HepG2 (cell line): ENCODE results near the gene PPP2R2C. TPM values are rescaled to one million over a fixed set of nuclear protein-coding genes. Genes with fewer than 3 reads are reported as not detected.

Experiments
- ATAC-seq: fragments of 200-7000 bp; cut with Tn5 transposase; 3 replicates; pipeline ENCODE4 v1.9.1; 2020; ENCODE audit warnings: mild to moderate bottlenecking, moderate library complexity
- BruUV-seq: library from RNA; stranded (reverse); fragments of 400-500 nt; replicated peaks from 2 replicates; lab custom pipeline; 2021; lab: Mats Ljungman, UMichigan
- CTCF ChIA-PET: fragments of 300-600 bp; formaldehyde crosslinking; extraction: SDS; loops from one replicate; lab custom pipeline; 2021; ENCODE audit warnings: low total read pairs, inconsistent platforms, low intra/inter-chr PET ratio; lab: Yijun Ruan, JAX
- POLR2A ChIA-PET: fragments of 350-600 bp; sonication (Branson Sonifier 250); formaldehyde crosslinking; loops from one replicate; lab custom pipeline; 2020; ENCODE audit warnings: antibody characterized with exemption, inconsistent platforms; lab: Yijun Ruan, JAX
- DNase-seq: peaks from one replicate; pipeline ENCODE4 v3.0.0-alpha.2; 2015; ENCODE audit warnings: low spot score
- FAIRE-seq: peaks from 3 replicates; lab custom pipeline; 2011; peaks lifted over from hg19 to GRCh38; lab: Jason Lieb, UNC
- H2AFZ ChIP-seq: one replicate; pipeline ENCODE4 v1.6.1; 2011; ENCODE audit warnings: low read length, inconsistent platforms
- H3K27ac ChIP-seq: fragments of 300-600 bp; 3 replicates; pipeline ENCODE4 v1.8.0; 2011; ENCODE audit warnings: mixed run types, mild to moderate bottlenecking, mixed read lengths, low read length, inconsistent platforms; ENCODE audit not compliant: insufficient read depth; ENCODE audit errors: extremely low read length
- H3K27me3 ChIP-seq, 2 experiments: fragments of 200-600 bp in 1 of 2; 2 replicates in 1 of 2; 3 replicates in 1 of 2; pipeline versions ENCODE4 v1.6.0 to v1.8.0; 2011; ENCODE audit warnings: low read length in 2 of 2, mild to moderate bottlenecking in 2 of 2, moderate library complexity in 2 of 2, inconsistent platforms in 1 of 2; ENCODE audit not compliant: insufficient read depth in 2 of 2, control insufficient read depth in 1 of 2
- H3K36me3 ChIP-seq, 2 experiments: fragments of 200-600 bp in 1 of 2; replicated peaks in 1 of 2; 2 replicates in 1 of 2; 3 replicates in 1 of 2; pipeline versions ENCODE4 v1.5.1 to v1.8.0; 2011; ENCODE audit warnings: low read length in 2 of 2, inconsistent platforms in 1 of 2; ENCODE audit not compliant: insufficient read depth in 2 of 2, control insufficient read depth in 1 of 2
- H3K4me1 ChIP-seq: 2 replicates; pipeline ENCODE4 v1.5.1; 2012; ENCODE audit warnings: low read length, inconsistent platforms; ENCODE audit not compliant: insufficient read depth
- H3K4me2 ChIP-seq: 2 replicates; pipeline ENCODE4 v1.6.0; 2011; ENCODE audit warnings: low read depth, low read length, inconsistent platforms
- H3K4me3 ChIP-seq, 3 experiments: fragments of 200-600 bp in 1 of 3; sonication (generic), shearing (Covaris generic) in 1 of 3; replicated peaks in 1 of 3; 2 replicates each; pipeline ENCODE4 v1.5.1; 2011 to 2016; ENCODE audit warnings: low read length in 3 of 3, inconsistent platforms in 2 of 3, low read depth in 2 of 3, mild to moderate bottlenecking in 2 of 3, control low read depth in 1 of 3, mixed read lengths in 1 of 3; ENCODE audit not compliant: insufficient read depth in 1 of 3
- H3K79me2 ChIP-seq: one replicate; pipeline ENCODE4 v1.6.1; 2011; ENCODE audit warnings: low read length, inconsistent platforms; ENCODE audit not compliant: insufficient read depth
- H3K9ac ChIP-seq: 2 replicates; pipeline ENCODE4 v1.6.0; 2011; ENCODE audit warnings: mild to moderate bottlenecking, low read depth, low read length, inconsistent platforms; ENCODE audit not compliant: insufficient read depth
- H3K9me3 ChIP-seq: 2 replicates; pipeline ENCODE4 v1.5.1; 2012; ENCODE audit warnings: mild to moderate bottlenecking, low read length
- H4K20me1 ChIP-seq: 2 replicates; pipeline ENCODE4 v1.6.0; 2011; ENCODE audit warnings: inconsistent platforms, mild to moderate bottlenecking, low read length, moderate library complexity; ENCODE audit not compliant: insufficient read depth
- BATF2 ChIP-seq: sonication (generic); formaldehyde crosslinking; IDR thresholded peaks from 2 replicates; pipeline ENCODE4 v1.8.0; 2022; ENCODE audit warnings: mild to moderate bottlenecking, missing genetic modification reagents, moderate library complexity
- BRD4 ChIP-seq: sonication (generic); formaldehyde crosslinking; IDR thresholded peaks from 2 replicates; pipeline ENCODE4 v1.4.0; 2020; ENCODE audit warnings: missing genetic modification reagents
- FOXO1 ChIP-seq: sonication (generic); formaldehyde crosslinking; IDR thresholded peaks from 2 replicates; pipeline ENCODE4 v1.4.0; 2020; ENCODE audit warnings: missing genetic modification reagents
- KDM5B ChIP-seq: sonication (generic); formaldehyde crosslinking; IDR thresholded peaks from 2 replicates; pipeline ENCODE4 v1.4.0; 2020; ENCODE audit warnings: missing genetic modification reagents, mild to moderate bottlenecking, borderline replicate concordance
- MEIS2 ChIP-seq: sonication (generic); formaldehyde crosslinking; IDR thresholded peaks from 2 replicates; pipeline ENCODE4 v1.9.0; 2021; ENCODE audit warnings: mild to moderate bottlenecking, missing genetic modification reagents
- NFAT5 ChIP-seq: sonication (generic); formaldehyde crosslinking; IDR thresholded peaks from 2 replicates; pipeline ENCODE4 v1.4.0; 2020; ENCODE audit warnings: missing genetic modification reagents
- PCBP2 ChIP-seq: fragments of 200-400 bp; formaldehyde crosslinking; optimal IDR thresholded peaks from 2 replicates; pipeline ENCODE3; 2018; ENCODE audit warnings: low read length, low read depth; ENCODE audit not compliant: poor library complexity, severe bottlenecking
- TGIF2 ChIP-seq: IDR thresholded peaks from 2 replicates; pipeline ENCODE4 v1.6.1; 2016; ENCODE audit warnings: control low read depth, missing compliant biosample characterization
- ZBTB37 ChIP-seq: sonication (generic); formaldehyde crosslinking; IDR thresholded peaks from 2 replicates; pipeline ENCODE4 v1.4.0; 2020; ENCODE audit warnings: mild to moderate bottlenecking, missing genetic modification reagents
- ZNF121 ChIP-seq: sonication (generic); formaldehyde crosslinking; IDR thresholded peaks from 2 replicates; pipeline ENCODE4 v1.5.0; 2020; ENCODE audit warnings: mild to moderate bottlenecking, missing genetic modification reagents
- ZNF143 ChIP-seq: sonication (generic); formaldehyde crosslinking; IDR thresholded peaks from 2 replicates; pipeline ENCODE4 v1.4.0; 2020; ENCODE audit warnings: missing genetic modification reagents
- ZNF232 ChIP-seq: sonication (generic); formaldehyde crosslinking; IDR thresholded peaks from 2 replicates; pipeline ENCODE4 v1.4.0; 2020; ENCODE audit warnings: missing genetic modification reagents, borderline replicate concordance
- ZNF629 ChIP-seq: sonication (generic); formaldehyde crosslinking; conservative IDR thresholded peaks from 2 replicates; pipeline ENCODE4 v1.5.0; 2020; ENCODE audit warnings: missing genetic modification reagents
- ZNF703 ChIP-seq: sonication (generic); formaldehyde crosslinking; IDR thresholded peaks from 2 replicates; pipeline ENCODE4 v1.5.1; 2020; ENCODE audit warnings: missing genetic modification reagents, mild to moderate bottlenecking, moderate library complexity, borderline replicate concordance
- WGBS: methylation state at CpG from one replicate; pipeline ENCODE4 v1.1.6; 2017; ENCODE audit warnings: low lambda C conversion rate; 5-methylcytosine and 5-hydroxymethylcytosine counted together
- in situ Hi-C: cut with HindIII; loops from 2 replicates; pipeline ENCODE4 v1.10.0; 2017; ENCODE audit warnings: low pct_unique_long_range_greater_than_20kb; ENCODE audit not compliant: extremely low pct_ligation_motif_present
- intact Hi-C: fragments of 100-400 bp; cut with micrococcal nuclease; formaldehyde crosslinking; loops from one replicate; pipeline ENCODE4 v1.10.0; 2022; ENCODE audit not compliant: unreplicated experiment
- polyA plus RNA-seq, 8 experiments: library from polyadenylated mRNA; depleted of rRNA in 3 of 8; stranded (reverse) in 7 of 8; unstranded in 1 of 8; fragments of >200 nt; fragmentation: Illumina TruSeq in 4 of 8; extraction: Trizol in 4 of 8; gene quantifications; 2 replicates each; pipeline versions ENCODE4 v1.2.1 to v1.2.3, GENCODE V29; 2011 to 2016; ENCODE audit warnings: low read depth in 4 of 8, missing spikeins in 1 of 8, mixed read lengths in 1 of 8; ENCODE audit not compliant: insufficient read depth in 1 of 8
- total RNA-seq, 5 experiments: library from RNA; depleted of rRNA; stranded (reverse); fragments of >200 nt; fragmentation: Illumina TruSeq; extraction: Trizol; gene quantifications; 2 replicates each; pipeline ENCODE4 v1.2.3, GENCODE V29; 2016; ENCODE audit warnings: low read depth in 1 of 5

The PPP2R2C gene
- total and polyA plus RNA-seq, 2 of the 13 experiments (the other 11 are each of a cell fraction or from before 2014, with no cell fraction given) = 0.60 to 8.6 TPM

GRCh38 chr4:6275898-6276806 lies 196.3 kb downstream of the PPP2R2C start:
- no TSS peak for BruUV-seq
- in situ Hi-C loops = no loop called here
- no peak overlapping the region for H2AFZ ChIP-seq
- H3K4me2 ChIP-seq = peak overlapping the region; percentile 90
- peaks cover 21 to 25% of the 10 kb centered on the region in 2 experiments for H3K36me3 ChIP-seq
- peak; percentile 92 for DNase-seq
- no peaks in the 10 kb centered on the region for H4K20me1 ChIP-seq
- ATAC-seq = peak; percentile 63
- H3K4me3 ChIP-seq = peak overlapping the region; percentile 8 to 70 (median 46); a peak in 5 of 6 replicates
- peaks cover 67% of the 10 kb centered on the region for H3K79me2 ChIP-seq
- no peaks in the 10 kb centered on the region for H3K9me3 ChIP-seq
- peaks cover 87% of the 10 kb centered on the region for H3K4me1 ChIP-seq
- peak overlapping the region; percentile 92 for H3K27ac ChIP-seq
- ChIA-PET POLR2A (interaction anchor here (0.8 to 1.9 kb wide), 7 partner anchors 12 to 413 kb away, joined by 3 to 18 read pairs (median 3); no protein-coding TSS in a partner anchor), CTCF (no interaction called here)
- peak; percentile 76 for FAIRE-seq
- no peaks in the 10 kb centered on the region for H3K27me3 ChIP-seq
- peak overlapping the region; percentile 72 for H3K9ac ChIP-seq
- intact Hi-C loops = no loop called here
- 0% methylated on average over 9 of the region's 22 CpGs for WGBS
- no peak for TF ChIP-seq ZNF703
- no peak for TF ChIP-seq TGIF2 (CRISPR knock-in tag)
- TF ChIP-seq ZNF629 (CRISPR knock-in tag) = no peak
- peak; percentile 54 for TF ChIP-seq KDM5B
- TF ChIP-seq ZNF232 (CRISPR knock-in tag) = peak; percentile 96; the same call in 1 of the 2 replicates
- 0 out of 2 replicates have a peak, but pooled peaks have one; percentile 15 for TF ChIP-seq ZNF143 (CRISPR knock-in tag)
- peak; percentile 61; the same call in 1 of the 2 replicates for TF ChIP-seq NFAT5 (CRISPR knock-in tag)
- TF ChIP-seq BATF2 (CRISPR knock-in tag) = no peak
- peak; percentile 36 for TF ChIP-seq PCBP2
- no peak for TF ChIP-seq ZBTB37 (CRISPR knock-in tag)
- peak; percentile 47; the same call in 1 of the 2 replicates for TF ChIP-seq MEIS2 (CRISPR knock-in tag)
- peak; percentile 10; the same call in 1 of the 2 replicates for TF ChIP-seq FOXO1 (CRISPR knock-in tag)
- TF ChIP-seq BRD4 (CRISPR knock-in tag) = 0 out of 2 replicates have a peak, but pooled peaks have one; percentile 19
- TF ChIP-seq ZNF121 = 0 out of 2 replicates have a peak, but pooled peaks have one; percentile 43
